ENCODE results near the gene RGS1. TPM values are rescaled to one million over a fixed set of nuclear protein-coding genes. Genes with fewer than 3 reads are reported as not detected.

The RGS1 gene
- total RNA-seq, 1 donor from 2014 or later: not detected

- no peak for DNase-seq (ENCODE audit: low spot score)
- H3K27ac Mint-ChIP-seq (ENCODE audit: unreplicated experiment): no peak overlapping the region
Measured at GRCh38 chr1:192580351-192580962, 4.9 kb downstream of the RGS1 start.

GRCh38 chr1:192581131-192581927, 5.8 kb downstream of the RGS1 start:
- TF ChIP-seq CTCF (IDR thresholded peaks at IDR 0.05; ENCODE audit: unreplicated experiment): no peak
- Mint-ChIP-seq H3K27ac (ENCODE audit: unreplicated experiment) (no peak overlapping the region), H3K27me3 (ENCODE audit: unreplicated experiment) (no peaks in the 10 kb centered on the region), H3K4me3 (ENCODE audit: unreplicated experiment) (no peak overlapping the region), H3K36me3 (ENCODE audit: low read depth, unreplicated experiment) (no peaks in the 10 kb centered on the region), H3K9me3 (ENCODE audit: unreplicated experiment) (no peaks in the 10 kb centered on the region), H3K4me1 (ENCODE audit: unreplicated experiment) (no peaks in the 10 kb centered on the region)
- no peak for DNase-seq (ENCODE audit: low spot score)

More at GRCh38 chr1:192580351-192580962, 4.9 kb downstream of the RGS1 start:
- Mint-ChIP-seq H3K4me3 (ENCODE audit: unreplicated experiment) (no peak overlapping the region), H3K36me3 (ENCODE audit: low read depth, unreplicated experiment) (no peaks in the 10 kb centered on the region), H3K27me3 (ENCODE audit: unreplicated experiment) (no peaks in the 10 kb centered on the region), H3K9me3 (ENCODE audit: unreplicated experiment) (no peaks in the 10 kb centered on the region), H3K4me1 (ENCODE audit: unreplicated experiment) (no peaks in the 10 kb centered on the region)
- TF ChIP-seq CTCF (IDR thresholded peaks at IDR 0.05; ENCODE audit: unreplicated experiment): no peak

GRCh38 chr1:192584866-192585265, 9.3 kb downstream of the RGS1 start:
- TF ChIP-seq CTCF (IDR thresholded peaks at IDR 0.05; ENCODE audit: unreplicated experiment): no peak
- H3K27ac Mint-ChIP-seq (ENCODE audit: unreplicated experiment): no peak overlapping the region
- H3K36me3 Mint-ChIP-seq (ENCODE audit: low read depth, unreplicated experiment): no peaks in the 10 kb centered on the region
- no peaks in the 10 kb centered on the region for H3K4me1 Mint-ChIP-seq (ENCODE audit: unreplicated experiment)
- no peak for DNase-seq (ENCODE audit: low spot score)
- no peaks in the 10 kb centered on the region for H3K9me3 Mint-ChIP-seq (ENCODE audit: unreplicated experiment)
- no peak overlapping the region for H3K4me3 Mint-ChIP-seq (ENCODE audit: unreplicated experiment)
- peaks cover 1% of the 10 kb centered on the region for H3K27me3 Mint-ChIP-seq (ENCODE audit: unreplicated experiment)

- H3K4me1 Mint-ChIP-seq (ENCODE audit: unreplicated experiment): no peaks in the 10 kb centered on the region
- no peak overlapping the region for H3K27ac Mint-ChIP-seq (ENCODE audit: unreplicated experiment)
- H3K9me3 Mint-ChIP-seq (ENCODE audit: unreplicated experiment): no peaks in the 10 kb centered on the region
- H3K36me3 Mint-ChIP-seq (ENCODE audit: low read depth, unreplicated experiment): no peaks in the 10 kb centered on the region
- H3K27me3 Mint-ChIP-seq (ENCODE audit: unreplicated experiment): peaks cover 1% of the 10 kb centered on the region
- no peak for DNase-seq (ENCODE audit: low spot score)
- no peak overlapping the region for H3K4me3 Mint-ChIP-seq (ENCODE audit: unreplicated experiment)
- no peak for TF ChIP-seq CTCF (IDR thresholded peaks at IDR 0.05; ENCODE audit: unreplicated experiment)
Measured at GRCh38 chr1:192587386-192588266, 12.1 kb downstream of the RGS1 start.

All from endothelial cell (in vitro differentiated cells).